Measurements from ENCODE around the gene AKAP6. TPM values are rescaled to one million over a fixed set of nuclear protein-coding genes. Genes with fewer than 3 reads are reported as not detected.

The AKAP6 gene
- total and polyA plus RNA-seq, 2 of the 8 experiments (the other 6 are each of a cell fraction or from before 2014, with no cell fraction given), result 0.09 to 0.89 TPM

GRCh38 chr14:32531942-32532515 is 202.9 kb downstream of the AKAP6 start:
- Histone ChIP-seq H4K5ac (ENCODE audit: insufficient read length, low read depth, low read length) (no peak overlapping the region), H3K56ac (replicated peaks; ENCODE audit: insufficient read length, low read depth, low read length) (no peak overlapping the region), H3K9me3 (ENCODE audit: insufficient read depth in 2 of 2, low read depth in 1 of 2, low read length in 1 of 2) (no peaks in the 10 kb centered on the region), H3K4me1 (replicated peaks in 1 of 4; ENCODE audit: control insufficient read depth in 3 of 4, insufficient read depth in 4 of 4, low read length in 3 of 4) (no peaks in the 10 kb centered on the region), H2AK5ac (ENCODE audit: low read depth, low read length) (no peak overlapping the region), H2BK120ac (replicated peaks; ENCODE audit: low read depth, low read length) (no peak overlapping the region), H4K8ac (ENCODE audit: extremely low read depth, insufficient read depth, low read length) (no peak overlapping the region), H3K36me3 (ENCODE audit: control insufficient read depth in 2 of 4, insufficient read depth in 4 of 4, low read length in 3 of 4) (no peaks in the 10 kb centered on the region), H3K23ac (ENCODE audit: insufficient read length) (no peak overlapping the region), H3K14ac (ENCODE audit: insufficient read length) (no peak overlapping the region), H4K91ac (replicated peaks; ENCODE audit: insufficient read length, low read length) (no peak overlapping the region), H2BK20ac (ENCODE audit: low read length) (no peak overlapping the region), H3K4me3 (ENCODE audit: extremely low read depth in 1 of 4, insufficient read depth in 2 of 4, low read depth in 3 of 4, low read length in 4 of 4) (no peak overlapping the region), H3K23me2 (ENCODE audit: low read depth, low read length) (no peaks in the 10 kb centered on the region), H3K27me3 (replicated peaks in 1 of 4; ENCODE audit: control insufficient read depth in 3 of 4, extremely low read depth in 1 of 4, insufficient read depth in 3 of 4, low read length in 3 of 4) (no peaks in the 10 kb centered on the region), H2BK12ac (ENCODE audit: low read depth, low read length) (no peak overlapping the region), H3K4ac (replicated peaks; ENCODE audit: insufficient read length, low read depth, low read length) (no peak overlapping the region), H3K79me2 (ENCODE audit: control insufficient read depth in 1 of 2, insufficient read depth in 2 of 2, low read length in 2 of 2) (no peaks in the 10 kb centered on the region), H2BK5ac (ENCODE audit: low read depth, low read length) (no peak overlapping the region), H4K20me1 (replicated peaks in 1 of 2; ENCODE audit: control insufficient read depth in 1 of 2, insufficient read depth in 2 of 2, low read length in 2 of 2) (no peaks in the 10 kb centered on the region), H3K9ac (replicated peaks in 1 of 4; ENCODE audit: extremely low read depth in 1 of 4, low read depth in 3 of 4, low read length in 3 of 4) (no peak overlapping the region), H3K18ac (ENCODE audit: extremely low read depth, low read length) (no peak overlapping the region), H2BK15ac (ENCODE audit: low read length) (no peak overlapping the region), H3K4me2 (ENCODE audit: insufficient read depth in 1 of 2, low read depth in 2 of 2, low read length in 2 of 2) (no peak overlapping the region), H2AFZ (ENCODE audit: low read length) (no peak overlapping the region), H3K27ac (ENCODE audit: low read depth, low read length) (no peak overlapping the region), H3K79me1 (ENCODE audit: low read depth, low read length) (no peaks in the 10 kb centered on the region)
- ChIA-PET POLR2A (ENCODE audit: partially characterized antibody) (no interaction called here), CTCF (ENCODE audit: partially characterized antibody) (interaction anchor here (1.1 kb wide), 1 partner anchor 15 kb away, joined by 3 read pairs; no protein-coding TSS in a partner anchor)
- DNase-seq (ENCODE audit: low read depth in 1 of 2, low spot score in 2 of 2) (no peak), FAIRE-seq (no peak)
- WGBS, 2 experiments (ENCODE audit: extremely low coverage in 1 of 2, insufficient coverage in 1 of 2, insufficient read length in 1 of 2, insufficient replicate concordance in 2 of 2, low coverage in 1 of 2, low lambda C conversion rate in 2 of 2, missing lambda C conversion rate in 1 of 2), result 88% methylated on average over 2 of the region's 2 CpGs; no CpG with 5 or more reads in 1 of the 2 experiments
- TF ChIP-seq TEAD4 (IDR thresholded peaks at IDR 0.05; ENCODE audit: low read depth, low read length), result no peak
- no peak for TF ChIP-seq NRF1 (IDR thresholded peaks at IDR 0.05; ENCODE audit: low read depth, low read length)
- TF ChIP-seq GTF2F1 (IDR thresholded peaks at IDR 0.05; ENCODE audit: borderline replicate concordance, low read depth, low read length), result no peak
- TF ChIP-seq KDM5A (IDR thresholded peaks at IDR 0.05; ENCODE audit: low read length), result no peak
- TF ChIP-seq NANOG (IDR thresholded peaks at IDR 0.05; ENCODE audit: insufficient read depth, low read depth, low read length, poor library complexity, severe bottlenecking), result no peak
- TF ChIP-seq RAD21 (IDR thresholded peaks at IDR 0.05 in 1 of 2, conservative IDR thresholded peaks at IDR 0.05 in 1 of 2; ENCODE audit: low read depth in 2 of 2, low read length in 2 of 2), result no peak
- TF ChIP-seq KDM4A (IDR thresholded peaks at IDR 0.05; ENCODE audit: low read depth, low read length, severe bottlenecking), result no peak
- no peak for TF ChIP-seq JUND (IDR thresholded peaks at IDR 0.05; ENCODE audit: low read length)
- no peak for TF ChIP-seq CBX8 (IDR thresholded peaks at IDR 0.05; ENCODE audit: borderline replicate concordance, low read depth, low read length)
- no peak for TF ChIP-seq PHF8 (conservative IDR thresholded peaks at IDR 0.05; ENCODE audit: low read depth, low read length)
